Kidney (tissue), 14 donors: Measurements from ENCODE around the gene MAT2B. TPM values are rescaled to one million over a fixed set of nuclear protein-coding genes. Genes with fewer than 3 reads are reported as not detected.

Source experiments
- DNase-seq, 5 donors: peaks; one replicate each; pipeline ENCODE4 v3.0.0-alpha.2; 2013 to 2020
- FAIRE-seq: peaks from 2 replicates; lab custom pipeline; 2012; peaks lifted over from hg19 to GRCh38; lab: Jason Lieb, UNC
- H3K27ac ChIP-seq, 2 donors: one replicate each; pipeline ENCODE4 v1.7.0; 2013; ENCODE audit warnings: low read depth in 2 of 2, low read length in 2 of 2, inconsistent platforms in 1 of 2
- H3K27me3 ChIP-seq: one replicate; pipeline ENCODE4 v1.7.1; 2013; ENCODE audit warnings: low read length, inconsistent platforms; ENCODE audit not compliant: control insufficient read depth, insufficient read depth
- H3K36me3 ChIP-seq, 3 donors: one replicate each; pipeline versions ENCODE4 v1.7.0 to v1.7.1; 2013; ENCODE audit warnings: low read length in 3 of 3, control low read depth in 1 of 3, inconsistent platforms in 1 of 3; ENCODE audit not compliant: insufficient read depth in 3 of 3, control insufficient read depth in 2 of 3
- H3K4me1 ChIP-seq, 3 donors: one replicate each; pipeline versions ENCODE4 v1.7.0 to v1.7.1; 2013; ENCODE audit warnings: low read length in 3 of 3, inconsistent platforms in 1 of 3, low read depth in 1 of 3; ENCODE audit not compliant: control insufficient read depth in 2 of 3, insufficient read depth in 2 of 3
- H3K4me3 ChIP-seq, 3 donors: one replicate each; pipeline versions ENCODE4 v1.7.0 to v1.8.1; 2013; ENCODE audit warnings: low read length in 3 of 3, control low read depth in 1 of 3, inconsistent platforms in 1 of 3
- H3K9ac ChIP-seq, 3 donors: one replicate each; pipeline versions ENCODE4 v1.7.0 to v1.7.1; 2013; ENCODE audit warnings: low read length in 3 of 3, control low read depth in 1 of 3, inconsistent platforms in 1 of 3
- H3K9me3 ChIP-seq, 3 donors: one replicate each; pipeline versions ENCODE4 v1.7.0 to v1.7.1; 2013; ENCODE audit warnings: low read length in 3 of 3, control low read depth in 1 of 3, inconsistent platforms in 1 of 3; ENCODE audit not compliant: control insufficient read depth in 2 of 3, insufficient read depth in 1 of 3
- CTCF ChIP-seq: IDR thresholded peaks from 3 replicates; pipeline ENCODE4 v1.5.1; 2012; ENCODE audit warnings: mild to moderate bottlenecking, moderate library complexity, borderline replicate concordance; ENCODE audit not compliant: insufficient read depth; ENCODE audit errors: extremely low read depth
- intact Hi-C: fragments of 100-400 bp; cut with DNase I; formaldehyde crosslinking; loops from one replicate; pipeline ENCODE4 v1.11.1; 2022
- polyA plus RNA-seq: library from polyadenylated mRNA; stranded (reverse); fragments of 350-450 nt; fragmentation: Illumina TruSeq; extraction: RNeasy Lipid Tissue Mini Kit (QIAGEN cat#74804); gene quantifications from one replicate; pipeline ENCODE4 v1.2.3, GENCODE V29; 2014; ENCODE audit warnings: low read depth, low replicate concordance; ENCODE audit not compliant: insufficient read depth
- total RNA-seq: library from RNA; stranded (reverse); fragmentation: NEBNext Ultra II Directional; extraction: Animal tissue kit (Norgen Biotek cat#: 25700); gene quantifications from one replicate; pipeline ENCODE4 v1.2.1, GENCODE V29; 2021
- donor health status: control.
- donor health status: control.
- donor health status: control.
- donor health status: control.
- donor health status: control.
- donor health status: DM: yes; HTN: yes; CAD: no.
- donor health status: Normal renal cell carcinoma (clear cell type).

MAT2B gene
- total and polyA plus RNA-seq, 2 donors from 2014 or later = 80.9 to 84.4 TPM

GRCh38 chr5:163502521-163502920 lies 2.9 kb upstream of the MAT2B start:
- FAIRE-seq = no peak
- no peak for TF ChIP-seq CTCF
- peaks cover 0 to 5% (median 0%) of the 10 kb centered on the region in 3 donors for H3K36me3 ChIP-seq
- intact Hi-C loops = no loop called here
- peak in 1 of 5 donors; percentile 13 for DNase-seq
- H3K27me3 ChIP-seq = no peaks in the 10 kb centered on the region
- peak overlapping the region; percentile 82 to 97 (median 84) for H3K4me3 ChIP-seq
- peak overlapping the region in 2 of 3 donors; percentile 66 to 87 for H3K9ac ChIP-seq
- peaks cover 0 to 7% (median 0%) of the 10 kb centered on the region in 3 donors for H3K4me1 ChIP-seq
- H3K27ac ChIP-seq = peak overlapping the region; percentile 94 to 98
- no peaks in the 10 kb centered on the region for H3K9me3 ChIP-seq

GRCh38 chr5:163503106-163504078 lies 2.0 kb upstream of the MAT2B start:
- H3K4me1 ChIP-seq = peaks cover 0 to 11% (median 3%) of the 10 kb centered on the region in 3 donors
- H3K36me3 ChIP-seq = peaks cover 0 to 5% (median 0%) of the 10 kb centered on the region in 3 donors
- FAIRE-seq (no peak), DNase-seq (peak; percentile 79 to 92 (median 83))
- peak; percentile 32 for TF ChIP-seq CTCF
- peak overlapping the region; percentile 94 to 98 for H3K27ac ChIP-seq
- H3K9me3 ChIP-seq = no peaks in the 10 kb centered on the region
- H3K9ac ChIP-seq = peak overlapping the region; percentile 66 to 87 (median 72)
- H3K4me3 ChIP-seq = peak overlapping the region; percentile 82 to 97 (median 84)
- intact Hi-C loops = no loop called here
- H3K27me3 ChIP-seq = no peaks in the 10 kb centered on the region

DNA sequence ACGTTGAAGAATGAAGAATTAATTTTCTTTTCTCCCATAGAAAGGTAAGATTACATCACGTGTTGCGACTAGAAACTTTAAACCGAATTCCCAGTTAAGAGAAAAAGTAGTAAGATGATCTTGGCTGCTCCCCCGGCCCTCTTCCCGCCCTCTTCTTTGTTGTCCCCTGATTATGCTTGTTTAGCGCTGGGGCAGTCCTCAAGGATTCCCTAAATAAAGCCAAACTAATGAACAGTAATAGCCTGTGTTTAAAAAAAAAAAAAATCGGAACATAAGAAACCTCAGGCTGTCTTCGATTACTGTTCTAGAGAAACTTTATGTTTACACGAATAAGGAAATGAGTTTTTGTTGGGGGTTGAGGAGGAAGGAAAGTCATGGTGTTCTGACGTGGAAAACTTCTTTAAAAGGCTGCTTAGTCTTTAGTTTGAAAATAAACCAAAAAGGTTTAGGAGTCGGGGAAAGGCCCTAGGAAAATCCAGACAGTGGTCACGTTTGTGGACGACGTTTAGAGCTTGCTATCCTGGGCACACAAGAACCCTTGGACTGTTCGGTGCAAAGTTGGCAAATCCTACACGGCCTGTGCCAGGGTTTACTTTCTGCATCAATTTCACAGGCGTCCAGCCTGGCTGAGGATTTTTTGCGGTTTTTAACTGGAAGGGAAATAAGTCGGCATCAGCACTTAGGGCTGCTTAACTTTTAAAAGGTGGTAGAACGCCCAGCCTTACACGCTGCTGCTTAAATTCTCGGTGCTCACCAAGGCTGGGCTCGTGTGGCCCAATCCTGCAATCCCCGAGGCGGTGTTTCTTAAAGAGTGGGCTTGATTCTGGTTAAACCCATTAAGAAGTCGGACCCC lies 1.1 kb upstream of the MAT2B start:
- Histone ChIP-seq H3K36me3 (peaks cover 0 to 5% (median 0%) of the 10 kb centered on the region in 3 donors), H3K27me3 (no peaks in the 10 kb centered on the region), H3K27ac (peak overlapping the region; percentile 94 to 98), H3K9ac (peak overlapping the region; percentile 66 to 87 (median 83)), H3K4me3 (peak overlapping the region; percentile 82 to 97 (median 84)), H3K9me3 (no peaks in the 10 kb centered on the region), H3K4me1 (peaks cover 2 to 15% (median 5%) of the 10 kb centered on the region in 3 donors)
- no peak for TF ChIP-seq CTCF
- DNase-seq (peak in 4 of 5 donors; percentile 60 to 91 (median 78)), FAIRE-seq (no peak)
- intact Hi-C loops = no loop called here
